ENCODE measurements around the gene UTP4. TPM values are rescaled to one million over a fixed set of nuclear protein-coding genes. Genes with fewer than 3 reads are reported as not detected.
A peak's percentile ranks its signal among the peaks of the same experiment; 100 is the strongest.

Gene UTP4
- total RNA-seq, 4 donors from 2014 or later: 25.1 to 41.7 (median 34.8) TPM

DNA sequence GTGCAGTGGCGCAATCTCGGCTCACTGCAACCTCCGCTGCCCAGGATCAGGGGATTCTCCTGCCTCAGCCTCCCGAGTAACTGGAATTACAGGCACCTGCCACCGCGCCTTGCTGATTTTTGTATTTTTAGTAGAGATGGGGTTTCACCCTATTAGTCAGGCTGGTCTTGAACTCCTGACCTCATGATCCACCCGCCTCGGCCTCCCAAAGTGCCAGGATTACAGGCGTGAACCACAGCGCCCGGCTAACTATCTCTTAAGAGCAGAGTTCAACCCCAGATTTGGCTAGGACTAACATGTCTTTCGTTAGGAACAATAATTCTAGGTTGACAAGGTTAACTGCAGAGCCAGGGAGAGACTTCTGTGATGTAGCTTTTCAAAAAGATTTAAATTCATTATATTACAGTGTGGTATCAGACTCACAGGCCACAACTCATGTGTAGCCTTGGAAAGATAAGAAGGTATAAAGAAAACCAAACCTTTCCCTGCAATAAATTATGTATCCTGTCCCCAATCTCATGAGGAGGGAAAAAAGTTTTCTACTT, 4.4 kb upstream of the UTP4 start:
- Histone ChIP-seq H3K36me3 (peaks cover 14% of the 10 kb centered on the region), H3K27me3 (no peaks in the 10 kb centered on the region), H3K27ac (no peak overlapping the region), H3K4me3 (no peak overlapping the region), H3K4me1 (peaks cover 30% of the 10 kb centered on the region), H3K9me3 (no peaks in the 10 kb centered on the region)
- TF ChIP-seq, protein P1, sequence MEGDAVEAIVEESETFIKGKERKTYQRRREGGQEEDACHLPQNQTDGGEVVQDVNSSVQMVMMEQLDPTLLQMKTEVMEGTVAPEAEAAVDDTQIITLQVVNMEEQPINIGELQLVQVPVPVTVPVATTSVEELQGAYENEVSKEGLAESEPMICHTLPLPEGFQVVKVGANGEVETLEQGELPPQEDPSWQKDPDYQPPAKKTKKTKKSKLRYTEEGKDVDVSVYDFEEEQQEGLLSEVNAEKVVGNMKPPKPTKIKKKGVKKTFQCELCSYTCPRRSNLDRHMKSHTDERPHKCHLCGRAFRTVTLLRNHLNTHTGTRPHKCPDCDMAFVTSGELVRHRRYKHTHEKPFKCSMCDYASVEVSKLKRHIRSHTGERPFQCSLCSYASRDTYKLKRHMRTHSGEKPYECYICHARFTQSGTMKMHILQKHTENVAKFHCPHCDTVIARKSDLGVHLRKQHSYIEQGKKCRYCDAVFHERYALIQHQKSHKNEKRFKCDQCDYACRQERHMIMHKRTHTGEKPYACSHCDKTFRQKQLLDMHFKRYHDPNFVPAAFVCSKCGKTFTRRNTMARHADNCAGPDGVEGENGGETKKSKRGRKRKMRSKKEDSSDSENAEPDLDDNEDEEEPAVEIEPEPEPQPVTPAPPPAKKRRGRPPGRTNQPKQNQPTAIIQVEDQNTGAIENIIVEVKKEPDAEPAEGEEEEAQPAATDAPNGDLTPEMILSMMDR (IDR thresholded peaks at IDR 0.05): no peak
- TF ChIP-seq POLR2A (IDR thresholded peaks at IDR 0.05): no peak
- TF ChIP-seq POLR2AphosphoS5 (IDR thresholded peaks at IDR 0.05): no peak
- no peak for TF ChIP-seq EP300 (IDR thresholded peaks at IDR 0.05)
- WGBS: 89% methylated on average over 12 of the region's 12 CpGs
- DNase-seq (ENCODE audit: low spot score in 2 of 2): peak; percentile 29 to 48

- peaks cover 8% of the 10 kb centered on the region for H3K36me3 ChIP-seq
- no peak for DNase-seq (ENCODE audit: low spot score in 2 of 2)
- H3K4me1 ChIP-seq: peaks cover 42% of the 10 kb centered on the region
- H3K27ac ChIP-seq: no peak overlapping the region
- H3K27me3 ChIP-seq: no peaks in the 10 kb centered on the region
- TF ChIP-seq EP300 (IDR thresholded peaks at IDR 0.05) (no peak), POLR2AphosphoS5 (IDR thresholded peaks at IDR 0.05) (no peak), POLR2A (IDR thresholded peaks at IDR 0.05) (no peak)
- TF ChIP-seq, protein P1 (IDR thresholded peaks at IDR 0.05): no peak
- no peak overlapping the region for H3K4me3 ChIP-seq
- 59% methylated on average over 6 of the region's 6 CpGs for WGBS
- no peaks in the 10 kb centered on the region for H3K9me3 ChIP-seq
Observed at GRCh38 chr16:69130461-69130860, 2.0 kb upstream of the UTP4 start.

- peak in 1 of 2 donors; percentile 52 for DNase-seq (ENCODE audit: low spot score in 2 of 2)
- Histone ChIP-seq H3K4me3 (peak overlapping the region; percentile 85), H3K36me3 (peaks cover 5% of the 10 kb centered on the region), H3K27me3 (no peaks in the 10 kb centered on the region), H3K4me1 (peaks cover 42% of the 10 kb centered on the region), H3K9me3 (no peaks in the 10 kb centered on the region), H3K27ac (peak overlapping the region; percentile 94)
- TF ChIP-seq EP300 (IDR thresholded peaks at IDR 0.05) (no peak), POLR2AphosphoS5 (IDR thresholded peaks at IDR 0.05) (no peak), POLR2A (IDR thresholded peaks at IDR 0.05) (no peak)
- TF ChIP-seq, protein P1 (IDR thresholded peaks at IDR 0.05): no peak
- WGBS: 2% methylated on average over 15 of the region's 15 CpGs
Observed at GRCh38 chr16:69131167-69131838, 1.1 kb upstream of the UTP4 start.

DNA sequence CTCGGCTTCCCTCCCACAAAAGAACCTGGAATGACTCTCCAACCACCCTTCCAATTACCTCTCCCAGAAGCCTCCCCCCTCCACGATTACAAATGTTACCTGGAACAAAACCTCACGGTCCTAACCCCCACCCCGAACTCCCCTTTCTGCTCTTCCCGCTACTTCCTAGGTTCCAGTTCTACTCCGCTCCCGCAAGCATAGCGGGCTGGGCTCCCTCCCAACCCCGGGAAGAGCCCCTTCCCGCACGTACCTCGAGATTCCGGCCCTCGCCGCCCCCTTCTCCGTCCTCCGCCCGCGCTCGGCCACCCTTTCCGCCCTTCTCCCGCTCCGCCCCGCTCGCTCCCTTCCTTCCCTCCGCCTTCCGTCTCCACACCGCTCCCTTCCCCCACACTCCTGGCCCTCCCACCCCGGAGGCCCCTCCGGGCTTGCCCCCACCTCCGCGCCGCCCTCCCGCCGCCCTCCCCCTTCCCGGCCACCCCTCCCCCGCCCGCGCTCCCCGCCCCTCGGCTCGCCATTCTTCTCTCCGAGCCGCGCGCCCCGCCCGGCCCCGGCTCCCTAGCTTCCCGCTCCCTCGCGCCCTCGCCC, 518 bp upstream of the UTP4 start:
- Histone ChIP-seq H3K4me1 (peaks cover 42% of the 10 kb centered on the region), H3K36me3 (peaks cover 9% of the 10 kb centered on the region), H3K9me3 (no peaks in the 10 kb centered on the region), H3K27ac (peak overlapping the region; percentile 94), H3K27me3 (no peaks in the 10 kb centered on the region), H3K4me3 (peak overlapping the region; percentile 85)
- 2% methylated on average over 53 of the region's 53 CpGs for WGBS
- TF ChIP-seq EP300 (IDR thresholded peaks at IDR 0.05) (no peak), POLR2AphosphoS5 (IDR thresholded peaks at IDR 0.05) (no peak), POLR2A (IDR thresholded peaks at IDR 0.05) (no peak)
- TF ChIP-seq, protein P1 (IDR thresholded peaks at IDR 0.05): no peak
- peak; percentile 81 to 90 for DNase-seq (ENCODE audit: low spot score in 2 of 2)

DNA sequence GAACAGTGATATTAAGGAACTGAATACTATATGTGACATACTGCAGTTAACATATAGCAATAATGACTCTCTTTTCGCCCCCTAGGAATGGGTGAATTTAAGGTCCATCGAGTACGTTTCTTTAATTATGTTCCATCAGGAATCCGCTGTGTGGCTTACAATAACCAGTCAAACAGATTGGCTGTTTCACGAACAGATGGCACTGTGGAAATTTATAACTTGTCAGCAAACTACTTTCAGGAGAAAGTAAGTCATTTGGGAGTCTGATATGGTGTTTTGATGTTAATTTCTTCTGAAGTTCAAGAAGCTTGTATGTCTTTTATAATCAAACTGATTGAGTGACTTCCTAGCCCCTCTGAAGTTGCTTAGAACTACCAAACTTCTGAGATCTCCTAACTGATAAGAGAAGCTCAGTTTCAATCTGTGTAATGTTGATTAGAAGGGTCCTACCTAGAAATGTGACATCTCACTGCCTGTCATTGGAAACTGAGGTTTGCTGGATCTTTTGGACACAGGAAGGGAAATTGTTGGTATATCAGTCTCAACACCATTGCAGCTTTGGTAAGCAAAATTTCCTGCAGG, 1.0 kb downstream of the UTP4 start:
- WGBS: 22% methylated on average over 5 of the region's 5 CpGs
- DNase-seq (ENCODE audit: low spot score in 2 of 2): no peak
- Histone ChIP-seq H3K27me3 (no peaks in the 10 kb centered on the region), H3K4me3 (peak overlapping the region; percentile 85), H3K27ac (no peak overlapping the region), H3K36me3 (peaks cover 20% of the 10 kb centered on the region), H3K4me1 (peaks cover 39% of the 10 kb centered on the region), H3K9me3 (no peaks in the 10 kb centered on the region)
- TF ChIP-seq EP300 (IDR thresholded peaks at IDR 0.05): no peak
- TF ChIP-seq, protein P1 (IDR thresholded peaks at IDR 0.05): no peak
- TF ChIP-seq POLR2A (IDR thresholded peaks at IDR 0.05): no peak
- no peak for TF ChIP-seq POLR2AphosphoS5 (IDR thresholded peaks at IDR 0.05)

All from suprapubic skin (tissue), 4 donors.